CD4-positive, alpha-beta T cell (primary cell): ENCODE measurements around the gene CHD5. TPM values are rescaled to one million over a fixed set of nuclear protein-coding genes. Genes with fewer than 3 reads are reported as not detected.

Experiments used
- ATAC-seq: fragments of 200-7000 bp; cut with Tn5 transposase; one replicate; pipeline ENCODE4 v1.10.0; 2022; ENCODE audit warnings: mild to moderate bottlenecking; ENCODE audit not compliant: poor library complexity
- CTCF ChIA-PET: fragments of 350-600 bp; sonication (Branson Sonifier 250); formaldehyde crosslinking; loops from one replicate; lab custom pipeline; 2021; ENCODE audit warnings: antibody characterized with exemption, inconsistent platforms; lab: Charles Lee
- POLR2A ChIA-PET: fragments of 350-600 bp; sonication (Branson Sonifier 250); formaldehyde crosslinking; loops from one replicate; lab custom pipeline; 2021; ENCODE audit warnings: antibody characterized with exemption, inconsistent platforms; lab: Charles Lee
- DNase-seq, 14 experiments: peaks; one replicate each; pipeline ENCODE4 v3.0.0-alpha.2; 2013 to 2020; ENCODE audit warnings: mixed read lengths in 2 of 14
- H3K27ac ChIP-seq, 2 donors: one replicate each; pipeline versions ENCODE4 v1.5.1 to v1.7.0; 2013; ENCODE audit warnings: low read length in 2 of 2, low read depth in 1 of 2, mild to moderate bottlenecking in 1 of 2
- H3K27me3 ChIP-seq, 2 experiments: 1 replicate in 1 of 2; 2 replicates in 1 of 2; pipeline versions ENCODE4 v1.6.1 to v1.7.0; 2013; ENCODE audit warnings: low read length in 2 of 2, control low read depth in 1 of 2, mild to moderate bottlenecking in 1 of 2, moderate library complexity in 1 of 2; ENCODE audit not compliant: insufficient read depth in 2 of 2, control insufficient read depth in 1 of 2
- H3K36me3 ChIP-seq: one replicate; pipeline ENCODE4 v1.6.1; 2013; ENCODE audit warnings: low read length, control low read depth; ENCODE audit not compliant: insufficient read depth
- H3K4me1 ChIP-seq: one replicate; pipeline ENCODE4 v1.6.1; 2013; ENCODE audit warnings: low read length, control low read depth; ENCODE audit not compliant: insufficient read depth
- H3K4me3 ChIP-seq: one replicate; pipeline ENCODE4 v1.5.1; 2013; ENCODE audit warnings: mild to moderate bottlenecking, low read length, moderate library complexity
- H3K9me3 ChIP-seq, 2 experiments: 1 replicate in 1 of 2; 2 replicates in 1 of 2; pipeline versions ENCODE4 v1.6.1 to v1.7.0; 2013; ENCODE audit warnings: low read length in 2 of 2, mild to moderate bottlenecking in 2 of 2, control low read depth in 1 of 2, moderate library complexity in 1 of 2; ENCODE audit not compliant: control insufficient read depth in 1 of 2, insufficient read depth in 1 of 2
- H3K27ac Mint-ChIP-seq: one replicate; pipeline ENCODE4 v1.8.0; 2020; ENCODE audit warnings: mixed read lengths
- H3K27me3 Mint-ChIP-seq: one replicate; pipeline ENCODE4 v1.8.0; 2021; ENCODE audit warnings: mixed read lengths
- H3K36me3 Mint-ChIP-seq: one replicate; pipeline ENCODE4 v1.8.0; 2021; ENCODE audit warnings: low read depth, mixed read lengths
- H3K4me1 Mint-ChIP-seq: one replicate; pipeline ENCODE4 v1.8.0; 2021; ENCODE audit warnings: low read depth, mixed read lengths
- H3K4me3 Mint-ChIP-seq: one replicate; pipeline ENCODE4 v1.8.0; 2020; ENCODE audit warnings: mild to moderate bottlenecking, mixed read lengths
- H3K9me3 Mint-ChIP-seq: one replicate; pipeline ENCODE4 v1.8.0; 2020; ENCODE audit warnings: mixed read lengths
- intact Hi-C, 2 experiments: fragments of 100-400 bp; cut with DNase I in 1 of 2; cut with micrococcal nuclease in 1 of 2; formaldehyde crosslinking; loops; one replicate each; pipeline versions ENCODE4 v1.15.1 to v1.9.0; 2023 to 2025; cut with DNase I, micrococcal nuclease
- total RNA-seq, 174 experiments: library from RNA in 2 of 174; stranded (reverse) in 2 of 174; gene quantifications; one replicate each; pipeline ENCODE4 v1.2.3 and lab custom pipeline; 2021 to 2026
- TF ChIP-seq, protein P1 (sequence below): fragments of 200-600 bp; IDR thresholded peaks from one replicate; pipeline ENCODE4 v1.8.0; 2022; ENCODE audit warnings: antibody characterized with exemption, mild to moderate bottlenecking

The CHD5 gene
- total RNA-seq, 2 experiments from 2014 or later: 0.25 to 0.34 TPM

- CTCF ChIA-PET: no interaction called here
- H3K36me3 Mint-ChIP-seq: peaks cover 52% of the 10 kb centered on the region
- no peaks in the 10 kb centered on the region for H3K4me1 Mint-ChIP-seq
- POLR2A ChIA-PET: no interaction called here
- Histone ChIP-seq H3K9me3 (no peaks in the 10 kb centered on the region), H3K27me3 (no peaks in the 10 kb centered on the region), H3K36me3 (peaks cover 61% of the 10 kb centered on the region), H3K4me1 (no peaks in the 10 kb centered on the region), H3K27ac (no peak overlapping the region), H3K4me3 (no peak overlapping the region)
- no peaks in the 10 kb centered on the region for H3K9me3 Mint-ChIP-seq
- DNase-seq (no peak), ATAC-seq (no peak)
- no peak overlapping the region for H3K27ac Mint-ChIP-seq
- no peak overlapping the region for H3K4me3 Mint-ChIP-seq
- intact Hi-C loops: no loop called here
- no peaks in the 10 kb centered on the region for H3K27me3 Mint-ChIP-seq
- TF ChIP-seq, protein P1, sequence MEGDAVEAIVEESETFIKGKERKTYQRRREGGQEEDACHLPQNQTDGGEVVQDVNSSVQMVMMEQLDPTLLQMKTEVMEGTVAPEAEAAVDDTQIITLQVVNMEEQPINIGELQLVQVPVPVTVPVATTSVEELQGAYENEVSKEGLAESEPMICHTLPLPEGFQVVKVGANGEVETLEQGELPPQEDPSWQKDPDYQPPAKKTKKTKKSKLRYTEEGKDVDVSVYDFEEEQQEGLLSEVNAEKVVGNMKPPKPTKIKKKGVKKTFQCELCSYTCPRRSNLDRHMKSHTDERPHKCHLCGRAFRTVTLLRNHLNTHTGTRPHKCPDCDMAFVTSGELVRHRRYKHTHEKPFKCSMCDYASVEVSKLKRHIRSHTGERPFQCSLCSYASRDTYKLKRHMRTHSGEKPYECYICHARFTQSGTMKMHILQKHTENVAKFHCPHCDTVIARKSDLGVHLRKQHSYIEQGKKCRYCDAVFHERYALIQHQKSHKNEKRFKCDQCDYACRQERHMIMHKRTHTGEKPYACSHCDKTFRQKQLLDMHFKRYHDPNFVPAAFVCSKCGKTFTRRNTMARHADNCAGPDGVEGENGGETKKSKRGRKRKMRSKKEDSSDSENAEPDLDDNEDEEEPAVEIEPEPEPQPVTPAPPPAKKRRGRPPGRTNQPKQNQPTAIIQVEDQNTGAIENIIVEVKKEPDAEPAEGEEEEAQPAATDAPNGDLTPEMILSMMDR: no peak
Measured at GRCh38 chr1:6090288-6090687, 89.8 kb downstream of the CHD5 start.

DNA sequence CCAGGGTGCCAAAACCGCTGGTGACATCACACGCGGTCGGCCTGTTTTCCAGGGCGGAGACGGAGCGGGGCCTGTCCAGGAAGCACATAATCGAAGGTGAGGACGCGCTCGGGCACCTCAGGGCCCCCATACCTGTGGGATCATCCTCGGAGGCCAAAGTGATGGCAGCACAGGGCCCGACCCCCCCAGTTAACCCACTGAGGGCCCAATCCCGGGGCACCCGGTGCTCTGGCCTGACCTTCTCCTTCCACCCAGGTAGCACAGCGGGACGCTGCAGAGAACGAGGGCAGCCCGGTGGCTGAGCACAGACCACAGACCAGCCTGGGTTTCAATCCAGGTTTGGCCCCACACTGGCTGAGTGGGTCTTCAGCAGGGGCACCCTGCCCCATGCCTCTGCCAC lies 91.2 kb downstream of the CHD5 start:
- DNase-seq (no peak), ATAC-seq (no peak)
- TF ChIP-seq, protein P1: no peak
- Mint-ChIP-seq H3K4me1 (no peaks in the 10 kb centered on the region), H3K4me3 (no peak overlapping the region), H3K36me3 (peaks cover 59% of the 10 kb centered on the region), H3K9me3 (no peaks in the 10 kb centered on the region), H3K27me3 (no peaks in the 10 kb centered on the region), H3K27ac (no peak overlapping the region)
- Histone ChIP-seq H3K4me3 (no peak overlapping the region), H3K27me3 (no peaks in the 10 kb centered on the region), H3K9me3 (no peaks in the 10 kb centered on the region), H3K4me1 (no peaks in the 10 kb centered on the region), H3K27ac (no peak overlapping the region), H3K36me3 (peaks cover 57% of the 10 kb centered on the region)
- intact Hi-C loops: no loop called here
- POLR2A ChIA-PET: no interaction called here
- CTCF ChIA-PET: no interaction called here

- Mint-ChIP-seq H3K27ac (no peak overlapping the region), H3K9me3 (no peaks in the 10 kb centered on the region), H3K4me1 (no peaks in the 10 kb centered on the region), H3K4me3 (no peak overlapping the region), H3K36me3 (peaks cover 52% of the 10 kb centered on the region), H3K27me3 (no peaks in the 10 kb centered on the region)
- DNase-seq (no peak), ATAC-seq (no peak)
- ChIA-PET CTCF (no interaction called here), POLR2A (no interaction called here)
- H3K9me3 ChIP-seq: no peaks in the 10 kb centered on the region
- intact Hi-C loops: no loop called here
- H3K4me3 ChIP-seq: no peak overlapping the region
- no peak overlapping the region for H3K27ac ChIP-seq
- H3K4me1 ChIP-seq: no peaks in the 10 kb centered on the region
- no peaks in the 10 kb centered on the region for H3K27me3 ChIP-seq
- peaks cover 57% of the 10 kb centered on the region for H3K36me3 ChIP-seq
- TF ChIP-seq, protein P1: no peak
Measured at GRCh38 chr1:6087958-6088357, 92.2 kb downstream of the CHD5 start.
